T-helper 1 cell treated with Interleukin-12 subunit alpha and Interleukin-12 subunit beta and Interleukin-4 antibody, amounts not matched to agents 30 μg/mL and 1 μg/mL, for 36 hours (primary cell): ENCODE results near the gene TRIM62.

Experiments used
- H3K27ac Mint-ChIP-seq: one replicate; pipeline ENCODE4 v1.8.0; 2021; ENCODE audit warnings: mild to moderate bottlenecking, mixed read lengths
- H3K27me3 Mint-ChIP-seq: one replicate; pipeline ENCODE4 v1.8.0; 2021; ENCODE audit warnings: low read depth, mixed read lengths
- H3K36me3 Mint-ChIP-seq: one replicate; pipeline ENCODE4 v1.8.0; 2021; ENCODE audit warnings: low read depth, mixed read lengths
- H3K4me1 Mint-ChIP-seq: one replicate; pipeline ENCODE4 v1.8.0; 2021; ENCODE audit warnings: low read depth, mixed read lengths
- H3K4me3 Mint-ChIP-seq: one replicate; pipeline ENCODE4 v1.8.0; 2021; ENCODE audit warnings: mild to moderate bottlenecking, moderate library complexity, mixed read lengths
- H3K9me3 Mint-ChIP-seq: one replicate; pipeline ENCODE4 v1.8.0; 2021; ENCODE audit warnings: mixed read lengths

The TRIM62 gene

DNA sequence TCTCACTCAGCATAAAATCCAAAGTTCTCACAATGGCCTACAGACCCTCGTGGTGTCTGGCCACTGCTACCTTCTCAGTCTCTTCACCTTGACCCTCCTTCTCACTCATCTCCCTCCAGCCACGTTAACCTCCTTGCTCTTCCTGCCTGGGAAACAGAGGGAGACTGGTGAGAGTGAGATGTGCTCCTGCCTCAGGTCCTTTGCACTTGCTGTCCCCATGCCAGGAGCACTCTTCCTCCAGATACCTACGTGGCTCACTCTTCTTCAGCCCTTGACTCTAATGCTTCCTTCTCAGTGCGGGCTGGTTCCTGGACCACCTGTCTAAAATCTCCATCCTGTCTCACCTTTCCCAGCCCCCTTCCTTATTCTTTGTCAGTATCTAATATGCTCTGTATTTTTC is 24.7 kb downstream of the TRIM62 start:
- H3K4me1 Mint-ChIP-seq, result peaks cover 3% of the 10 kb centered on the region
- no peaks in the 10 kb centered on the region for H3K9me3 Mint-ChIP-seq
- H3K27me3 Mint-ChIP-seq, result no peaks in the 10 kb centered on the region
- H3K36me3 Mint-ChIP-seq, result peaks cover 16% of the 10 kb centered on the region
- no peak overlapping the region for H3K4me3 Mint-ChIP-seq
- no peak overlapping the region for H3K27ac Mint-ChIP-seq

DNA sequence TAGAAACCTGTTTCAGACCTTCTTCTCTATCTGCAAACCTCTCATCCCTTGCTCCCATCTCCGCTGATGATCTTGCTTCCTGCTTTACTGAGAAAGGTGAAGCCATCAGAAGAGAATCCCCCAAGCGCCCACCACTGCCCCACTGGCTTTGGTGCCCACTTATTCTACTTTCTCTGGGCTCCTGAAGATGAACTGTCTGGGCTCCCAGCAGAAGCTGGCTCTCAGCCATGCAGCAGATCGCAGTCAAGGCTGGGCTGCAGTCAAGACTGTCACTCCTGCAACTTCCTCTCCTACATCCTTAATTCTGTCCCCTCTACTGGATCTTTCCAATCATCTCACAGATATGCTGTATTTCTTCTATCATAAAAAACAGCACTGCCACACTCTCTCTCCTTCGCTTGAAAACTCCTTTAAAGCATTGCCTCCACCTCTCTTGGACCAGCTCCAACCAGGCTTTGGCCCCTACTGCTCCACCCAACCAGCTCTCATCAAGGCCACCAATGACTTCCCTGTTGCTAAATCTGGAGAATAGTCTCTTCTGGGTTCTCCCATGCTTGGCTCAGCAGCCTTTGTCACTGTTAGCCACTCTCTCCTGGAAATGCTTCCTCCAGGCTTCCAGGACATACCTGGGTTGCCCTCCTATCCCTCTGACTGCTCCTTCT is 25.8 kb downstream of the TRIM62 start:
- Mint-ChIP-seq H3K27me3 (no peaks in the 10 kb centered on the region), H3K9me3 (no peaks in the 10 kb centered on the region), H3K36me3 (peaks cover 13% of the 10 kb centered on the region), H3K4me1 (peaks cover 3% of the 10 kb centered on the region), H3K4me3 (no peak overlapping the region), H3K27ac (no peak overlapping the region)

DNA sequence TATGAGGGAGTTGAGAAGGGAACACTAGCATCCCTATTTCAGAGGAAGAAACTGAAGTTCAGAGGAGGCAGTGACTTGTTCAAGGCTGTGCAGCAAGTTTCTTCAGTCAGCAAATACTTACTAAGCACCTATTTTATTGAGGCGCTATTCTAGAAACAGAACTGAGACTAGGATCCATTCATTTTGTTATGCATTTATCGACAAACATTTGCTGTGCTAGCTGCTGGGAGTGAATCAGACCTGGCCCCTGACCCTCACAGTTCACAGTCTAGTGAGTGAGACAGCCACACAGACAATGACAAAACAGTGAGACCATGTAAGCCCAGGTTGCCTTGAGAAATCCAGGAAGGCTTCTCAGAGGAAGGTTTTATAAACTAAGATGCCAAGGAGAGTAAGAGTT is 28.2 kb downstream of the TRIM62 start:
- peaks cover 11% of the 10 kb centered on the region for H3K36me3 Mint-ChIP-seq
- H3K9me3 Mint-ChIP-seq, result no peaks in the 10 kb centered on the region
- peaks cover 3% of the 10 kb centered on the region for H3K4me1 Mint-ChIP-seq
- H3K27ac Mint-ChIP-seq, result no peak overlapping the region
- H3K4me3 Mint-ChIP-seq, result no peak overlapping the region
- H3K27me3 Mint-ChIP-seq, result no peaks in the 10 kb centered on the region

DNA sequence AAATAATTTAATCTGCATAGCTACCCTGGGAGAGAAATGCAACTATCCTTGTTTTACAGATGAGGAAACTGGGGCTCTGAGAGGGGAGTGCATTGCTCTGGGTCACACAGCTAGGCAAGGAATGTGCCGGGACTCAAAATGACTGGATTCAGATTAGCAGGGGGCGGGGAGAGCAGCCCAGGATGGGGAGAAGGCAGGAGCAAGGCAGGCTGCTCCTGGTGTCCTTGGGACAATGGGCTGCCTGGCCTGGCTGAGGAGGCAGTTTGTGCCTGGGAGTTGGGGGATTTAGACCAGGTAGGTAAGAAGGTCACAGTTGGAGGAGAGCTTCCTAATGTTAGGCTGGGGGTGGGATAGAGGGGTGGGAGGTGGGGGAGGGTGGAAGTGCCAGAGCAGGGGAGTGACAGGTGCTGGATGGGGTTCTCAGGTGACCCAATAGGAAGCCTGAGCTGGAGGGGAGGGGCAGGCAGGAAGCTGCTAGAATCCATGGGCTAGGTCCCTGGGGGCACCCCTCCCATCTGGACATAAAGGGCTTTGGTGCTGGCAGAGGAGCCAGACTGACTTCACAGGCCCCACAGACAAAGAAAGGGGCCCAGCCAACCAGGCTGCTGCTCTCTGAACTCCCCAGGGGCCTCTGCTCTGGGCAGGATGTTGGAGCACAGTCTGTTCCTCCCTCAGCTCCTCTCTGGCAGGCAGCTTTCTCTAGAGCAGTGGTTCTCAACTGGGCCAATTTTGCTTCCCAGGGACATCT is 29.0 kb downstream of the TRIM62 start:
- Mint-ChIP-seq H3K36me3 (peaks cover 8% of the 10 kb centered on the region), H3K4me1 (peaks cover 3% of the 10 kb centered on the region), H3K4me3 (no peak overlapping the region), H3K27ac (peak overlapping the region; percentile 72), H3K9me3 (no peaks in the 10 kb centered on the region), H3K27me3 (no peaks in the 10 kb centered on the region)

DNA sequence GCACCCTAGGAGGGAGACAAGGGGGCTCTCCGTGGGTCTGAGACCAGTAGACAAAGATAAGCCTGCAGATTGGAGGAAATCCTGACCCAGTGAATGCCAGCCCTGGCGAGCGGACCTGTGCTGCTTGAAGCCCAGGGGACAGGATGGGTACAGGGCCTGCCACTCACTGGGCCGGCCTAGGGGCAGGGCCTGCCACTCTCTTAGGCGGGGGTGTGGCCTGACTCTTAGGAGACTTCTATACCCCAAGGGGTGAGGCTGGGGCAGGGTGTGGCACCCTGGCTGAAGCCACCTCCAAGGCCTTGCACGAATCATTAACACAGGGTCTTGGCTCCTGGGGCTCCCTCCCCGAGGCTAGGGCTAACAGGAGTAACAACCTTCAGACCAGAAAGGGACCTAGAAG is 30.7 kb downstream of the TRIM62 start:
- no peak overlapping the region for H3K27ac Mint-ChIP-seq
- peaks cover 7% of the 10 kb centered on the region for H3K36me3 Mint-ChIP-seq
- H3K4me3 Mint-ChIP-seq, result no peak overlapping the region
- H3K9me3 Mint-ChIP-seq, result no peaks in the 10 kb centered on the region
- H3K27me3 Mint-ChIP-seq, result no peaks in the 10 kb centered on the region
- H3K4me1 Mint-ChIP-seq, result peaks cover 3% of the 10 kb centered on the region

DNA sequence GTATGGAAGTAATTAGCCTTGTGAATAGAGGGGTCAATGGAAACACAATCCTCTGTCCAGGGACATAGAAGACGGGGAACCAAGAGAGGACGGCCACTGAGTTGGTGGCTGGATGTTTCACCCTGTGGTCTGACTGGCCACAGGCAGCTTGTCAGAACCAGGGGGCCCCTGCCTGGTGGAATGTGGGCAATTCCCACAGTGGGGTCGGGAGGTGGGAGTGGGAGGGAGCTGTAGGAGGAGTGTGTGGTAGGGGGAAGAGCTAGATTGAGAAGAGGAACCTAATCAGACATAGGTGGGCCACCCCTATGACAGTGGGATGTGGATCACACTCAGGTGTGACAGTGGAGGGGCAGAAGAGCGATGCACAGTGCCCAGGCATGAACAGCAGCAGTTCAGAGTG is 31.3 kb downstream of the TRIM62 start:
- no peaks in the 10 kb centered on the region for H3K9me3 Mint-ChIP-seq
- peaks cover 3% of the 10 kb centered on the region for H3K4me1 Mint-ChIP-seq
- no peaks in the 10 kb centered on the region for H3K27me3 Mint-ChIP-seq
- H3K36me3 Mint-ChIP-seq, result peaks cover 6% of the 10 kb centered on the region
- no peak overlapping the region for H3K4me3 Mint-ChIP-seq
- H3K27ac Mint-ChIP-seq, result no peak overlapping the region

DNA sequence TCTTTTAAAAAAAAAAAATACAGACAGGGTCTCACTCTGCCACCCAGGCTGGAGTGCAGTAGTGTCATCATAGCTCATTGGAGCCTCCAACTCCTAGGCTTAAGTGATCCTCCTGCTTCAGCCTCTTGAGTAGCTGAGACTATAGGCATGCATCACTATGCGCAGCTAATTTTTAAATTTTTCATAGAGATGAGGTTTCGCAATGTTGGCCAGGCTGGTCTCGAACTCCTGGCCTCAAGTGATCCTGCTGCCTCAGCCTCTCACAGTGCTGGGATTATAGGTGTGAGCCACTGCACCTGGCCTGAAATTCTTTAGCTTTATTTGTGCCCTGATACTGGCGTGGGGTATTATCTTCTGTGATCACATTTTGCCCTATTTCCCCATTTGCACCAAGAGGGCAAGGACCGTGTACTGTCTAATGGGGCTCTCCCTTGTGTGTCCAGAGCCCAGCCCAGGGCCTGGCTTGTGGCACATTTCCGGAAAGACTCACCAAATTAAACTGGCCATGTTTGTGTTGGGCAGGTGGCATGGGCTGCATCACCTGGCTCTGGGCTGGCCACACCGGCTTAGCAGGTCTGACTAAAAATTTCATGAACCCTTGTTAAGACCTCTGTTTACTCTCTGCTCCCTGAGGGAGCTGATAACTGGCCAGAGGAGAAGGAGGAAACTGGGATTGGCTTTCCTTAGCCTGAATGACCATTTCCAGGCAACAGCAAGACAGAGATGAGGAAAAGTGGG is 32.2 kb downstream of the TRIM62 start:
- H3K27ac Mint-ChIP-seq, result no peak overlapping the region
- H3K27me3 Mint-ChIP-seq, result no peaks in the 10 kb centered on the region
- peaks cover 6% of the 10 kb centered on the region for H3K36me3 Mint-ChIP-seq
- no peaks in the 10 kb centered on the region for H3K9me3 Mint-ChIP-seq
- H3K4me1 Mint-ChIP-seq, result peaks cover 3% of the 10 kb centered on the region
- H3K4me3 Mint-ChIP-seq, result no peak overlapping the region

DNA sequence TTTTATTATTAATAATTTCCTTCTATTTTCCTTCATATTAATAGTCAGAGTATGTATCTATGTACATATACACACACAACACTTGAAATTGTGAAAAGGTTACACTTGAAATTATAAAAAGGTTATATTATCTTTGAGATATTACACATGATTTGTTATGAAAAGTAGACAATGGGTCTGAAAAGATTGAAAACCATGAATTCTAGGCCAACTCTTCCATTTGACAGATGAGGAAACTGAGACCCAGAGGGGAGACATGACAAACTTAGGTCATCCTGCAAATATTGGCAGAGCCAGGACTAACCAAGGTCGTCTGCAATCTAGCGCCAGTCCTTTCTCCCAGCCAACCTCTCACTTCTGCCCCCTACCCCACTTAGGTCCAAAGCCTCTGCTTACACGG is 33.2 kb downstream of the TRIM62 start:
- H3K27ac Mint-ChIP-seq, result no peak overlapping the region
- no peaks in the 10 kb centered on the region for H3K27me3 Mint-ChIP-seq
- H3K4me3 Mint-ChIP-seq, result no peak overlapping the region
- no peaks in the 10 kb centered on the region for H3K9me3 Mint-ChIP-seq
- peaks cover 3% of the 10 kb centered on the region for H3K36me3 Mint-ChIP-seq
- H3K4me1 Mint-ChIP-seq, result peaks cover 3% of the 10 kb centered on the region

DNA sequence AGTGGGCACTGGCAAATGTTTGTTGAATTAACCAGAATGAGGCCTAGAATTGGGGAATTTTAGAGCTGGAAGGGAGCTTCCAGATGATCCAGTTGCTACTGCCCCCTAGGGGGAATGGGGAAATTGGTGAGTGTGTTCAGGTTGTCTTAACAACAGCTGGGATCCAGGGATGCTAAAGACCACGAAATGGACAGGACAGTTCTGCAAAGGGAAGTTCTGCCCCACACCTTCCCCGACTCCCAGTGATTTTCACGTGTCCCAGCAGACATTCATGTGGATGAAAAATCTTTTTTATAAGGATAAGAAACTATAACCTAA is 33.9 kb downstream of the TRIM62 start:
- Mint-ChIP-seq H3K27me3 (no peaks in the 10 kb centered on the region), H3K4me3 (no peak overlapping the region), H3K9me3 (no peaks in the 10 kb centered on the region), H3K36me3 (peaks cover 3% of the 10 kb centered on the region), H3K27ac (no peak overlapping the region), H3K4me1 (peaks cover 3% of the 10 kb centered on the region)

DNA sequence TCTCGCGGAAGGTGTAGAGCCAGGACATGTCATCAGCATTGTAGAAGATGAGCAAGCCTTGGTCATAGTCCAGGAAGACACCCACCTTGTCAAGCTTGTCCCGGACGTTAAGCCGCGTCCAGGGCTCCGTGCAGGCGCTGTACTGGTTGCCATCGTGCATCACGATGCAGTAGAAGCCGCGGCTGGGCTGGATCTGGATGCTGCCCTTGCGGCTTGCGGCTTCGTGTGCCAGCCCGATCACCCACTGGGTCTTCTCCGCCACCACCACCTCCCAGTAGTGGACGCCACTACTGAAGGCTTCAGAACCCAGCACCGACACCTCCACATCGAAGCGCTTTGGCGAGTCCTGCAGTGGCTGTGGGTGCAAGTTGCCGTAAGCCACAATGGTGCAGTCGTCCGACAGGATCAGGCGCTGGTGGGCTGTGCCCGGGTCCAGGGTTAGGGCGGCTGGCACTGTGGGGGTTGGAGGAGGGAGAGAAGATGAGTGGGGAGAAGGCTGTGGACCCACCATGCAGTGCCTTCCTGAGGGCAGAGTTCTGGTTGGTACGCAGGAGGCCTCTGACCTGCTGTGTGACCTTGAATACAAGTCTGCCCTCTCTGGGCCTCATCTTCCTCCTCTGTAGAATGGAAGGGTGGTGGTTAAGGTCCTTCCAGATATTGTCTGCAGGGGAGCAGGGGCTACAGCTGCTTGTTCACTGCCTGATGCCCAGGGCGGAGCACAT is 34.4 kb downstream of the TRIM62 start:
- Mint-ChIP-seq H3K27ac (no peak overlapping the region), H3K9me3 (no peaks in the 10 kb centered on the region), H3K4me3 (no peak overlapping the region), H3K4me1 (no peaks in the 10 kb centered on the region), H3K36me3 (peaks cover 3% of the 10 kb centered on the region), H3K27me3 (no peaks in the 10 kb centered on the region)

DNA sequence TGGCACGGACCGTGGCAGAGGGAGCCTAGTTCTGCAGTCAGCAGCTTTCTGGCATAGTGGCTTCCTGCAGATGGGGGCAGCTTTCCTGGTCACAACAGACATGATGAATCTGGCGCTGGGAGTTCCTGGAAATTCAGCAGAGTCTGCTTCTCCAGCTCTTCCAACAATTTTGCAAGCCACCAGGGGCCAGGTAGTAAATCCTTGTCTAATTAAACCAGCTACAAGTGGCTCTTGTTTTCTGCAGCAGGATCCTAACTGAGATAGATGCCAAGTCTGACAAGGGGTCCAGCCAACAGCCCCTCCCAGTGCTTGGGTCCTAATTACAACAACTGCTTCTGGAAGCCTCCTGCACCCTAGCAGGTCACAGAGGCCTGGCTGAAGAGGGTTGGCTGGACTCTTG is 35.8 kb downstream of the TRIM62 start:
- peaks cover 3% of the 10 kb centered on the region for H3K36me3 Mint-ChIP-seq
- no peak overlapping the region for H3K4me3 Mint-ChIP-seq
- H3K9me3 Mint-ChIP-seq, result no peaks in the 10 kb centered on the region
- no peak overlapping the region for H3K27ac Mint-ChIP-seq
- no peaks in the 10 kb centered on the region for H3K27me3 Mint-ChIP-seq
- peaks cover 3% of the 10 kb centered on the region for H3K4me1 Mint-ChIP-seq

DNA sequence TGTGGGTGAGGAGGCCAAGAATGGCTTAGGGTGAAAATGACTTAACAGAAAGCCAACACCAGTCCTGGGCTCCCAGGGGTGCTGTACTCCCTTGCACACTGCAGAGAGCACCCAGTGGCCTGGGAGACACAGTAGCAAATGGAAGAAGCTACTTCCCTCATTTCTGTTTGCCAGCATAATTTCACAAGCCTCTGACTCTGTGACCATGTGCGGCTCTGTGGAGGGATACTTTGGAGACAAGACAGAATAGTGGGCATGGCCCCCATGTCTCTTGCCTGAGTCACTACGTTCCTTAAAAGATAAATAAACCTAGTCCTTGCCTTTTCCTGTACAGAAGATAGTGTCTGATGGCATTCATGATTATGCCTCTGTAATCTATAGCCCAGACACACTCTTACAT is 38.1 kb downstream of the TRIM62 start:
- peaks cover 3% of the 10 kb centered on the region for H3K36me3 Mint-ChIP-seq

DNA sequence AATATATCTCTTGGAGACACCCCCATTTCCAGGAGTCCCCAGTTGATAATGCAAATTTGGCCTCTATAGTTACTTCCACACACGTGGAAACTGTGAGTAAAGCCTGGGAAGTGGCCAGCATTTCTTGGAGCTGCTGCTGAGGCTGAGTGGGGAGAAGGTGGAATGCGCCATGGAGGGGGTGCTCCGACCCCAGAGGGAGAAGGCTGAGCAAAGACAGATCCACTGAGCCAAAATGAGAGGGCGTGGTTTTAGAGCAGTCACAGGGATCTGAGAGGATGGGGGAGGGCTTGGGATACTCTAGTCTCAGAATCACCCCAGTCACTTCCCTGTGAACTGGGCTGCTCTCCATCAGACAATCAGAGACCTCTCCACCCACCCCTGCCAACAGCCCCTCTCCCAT is 38.7 kb downstream of the TRIM62 start:
- H3K4me3 Mint-ChIP-seq, result no peak overlapping the region
- H3K36me3 Mint-ChIP-seq, result peaks cover 3% of the 10 kb centered on the region
- H3K9me3 Mint-ChIP-seq, result no peaks in the 10 kb centered on the region
- no peak overlapping the region for H3K27ac Mint-ChIP-seq
- no peaks in the 10 kb centered on the region for H3K27me3 Mint-ChIP-seq
- H3K4me1 Mint-ChIP-seq, result peaks cover 3% of the 10 kb centered on the region

More for the DNA sequence above, 38.1 kb downstream of the TRIM62 start:
- peaks cover 3% of the 10 kb centered on the region for H3K4me1 Mint-ChIP-seq
- no peaks in the 10 kb centered on the region for H3K9me3 Mint-ChIP-seq
- no peaks in the 10 kb centered on the region for H3K27me3 Mint-ChIP-seq
- no peak overlapping the region for H3K27ac Mint-ChIP-seq
- no peak overlapping the region for H3K4me3 Mint-ChIP-seq

DNA sequence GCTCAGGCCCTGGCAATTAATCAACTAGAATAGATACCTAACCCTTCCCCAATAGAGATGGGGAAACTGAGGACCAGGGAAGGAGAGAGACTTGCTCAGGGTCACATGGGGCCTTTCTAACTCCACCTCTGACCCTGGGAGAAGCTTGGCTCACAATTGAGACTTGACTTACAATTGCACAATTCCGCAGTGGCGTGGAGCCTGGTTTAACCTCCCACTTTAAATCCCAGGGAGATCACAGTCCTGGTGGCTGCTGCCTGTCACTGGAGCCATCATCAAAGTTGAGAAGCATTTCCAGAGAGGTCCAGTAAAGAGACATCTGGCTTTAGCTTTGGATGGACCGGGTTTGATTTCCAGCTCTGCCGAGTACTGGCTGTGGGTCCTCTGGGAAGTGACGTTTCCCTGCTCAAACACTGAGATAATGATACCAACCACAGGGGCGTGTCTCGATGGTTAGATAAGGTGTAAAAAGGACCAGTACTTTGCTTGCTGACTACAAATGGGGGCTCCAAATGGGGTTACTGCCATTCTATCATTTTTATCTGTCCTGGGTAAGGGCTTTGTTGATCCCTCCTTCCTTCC is 39.3 kb downstream of the TRIM62 start:
- Mint-ChIP-seq H3K4me1 (peaks cover 3% of the 10 kb centered on the region), H3K36me3 (peaks cover 3% of the 10 kb centered on the region), H3K27ac (no peak overlapping the region), H3K9me3 (no peaks in the 10 kb centered on the region), H3K4me3 (no peak overlapping the region), H3K27me3 (no peaks in the 10 kb centered on the region)
